ENCODE results near the gene ZDHHC21. TPM values are rescaled to one million over a fixed set of nuclear protein-coding genes. Genes with fewer than 3 reads are reported as not detected.

The ZDHHC21 gene
- total and polyA plus RNA-seq, 8 donors, result 2.8 to 7.2 (median 3.8) TPM

GRCh38 chr9:14713187-14713767 lies 20.0 kb upstream of the ZDHHC21 start:
- DNase-seq (no peak), ATAC-seq (no peak), FAIRE-seq (no peak)
- TF ChIP-seq CTCF (IDR thresholded peaks at IDR 0.05), result no peak
- intact Hi-C loops (cut with DNase I), result no loop called here
- H3K27ac ChIP-seq, result no peak overlapping the region
- H3K9me3 ChIP-seq, result no peaks in the 10 kb centered on the region
- 79 to 87% methylated on average over 3 of the region's 3 CpGs for WGBS, 2 donors
- H3K4me1 ChIP-seq, result no peaks in the 10 kb centered on the region
- no peak overlapping the region for H3K4me3 ChIP-seq
- no peaks in the 10 kb centered on the region for H3K27me3 ChIP-seq
- no peaks in the 10 kb centered on the region for H3K36me3 ChIP-seq

- no peak overlapping the region for H3K27ac ChIP-seq
- no peaks in the 10 kb centered on the region for H3K27me3 ChIP-seq
- intact Hi-C loops (cut with DNase I), result no loop called here
- FAIRE-seq (no peak), ATAC-seq (no peak), DNase-seq (no peak)
- no peaks in the 10 kb centered on the region for H3K9me3 ChIP-seq
- no peaks in the 10 kb centered on the region for H3K4me1 ChIP-seq
- TF ChIP-seq CTCF (IDR thresholded peaks at IDR 0.05), result no peak
- no peaks in the 10 kb centered on the region for H3K36me3 ChIP-seq
- H3K4me3 ChIP-seq, result no peak overlapping the region
These were observed 17.6 kb upstream of the ZDHHC21 start for GRCh38 chr9:14710804-14711203.

- intact Hi-C loops (cut with DNase I), result no loop called here
- H3K27ac ChIP-seq, result no peak overlapping the region
- no peaks in the 10 kb centered on the region for H3K27me3 ChIP-seq
- WGBS, 2 donors, result 90 to 97% methylated on average over 5 of the region's 5 CpGs
- no peaks in the 10 kb centered on the region for H3K36me3 ChIP-seq
- H3K9me3 ChIP-seq, result peaks cover 0 to 4% (median 0%) of the 10 kb centered on the region in 4 donors
- H3K4me3 ChIP-seq, result no peak overlapping the region
- no peak for ATAC-seq
- no peak for FAIRE-seq
- no peak for TF ChIP-seq CTCF (IDR thresholded peaks at IDR 0.05)
- DNase-seq, result no peak
- H3K4me1 ChIP-seq, result no peaks in the 10 kb centered on the region
These were observed 13.4 kb upstream of the ZDHHC21 start for GRCh38 chr9:14706530-14707140.

- ATAC-seq (no peak), DNase-seq (no peak), FAIRE-seq (no peak)
- TF ChIP-seq CTCF (IDR thresholded peaks at IDR 0.05), result no peak
- intact Hi-C loops (cut with DNase I), result no loop called here
- Histone ChIP-seq H3K27ac (no peak overlapping the region), H3K4me1 (no peaks in the 10 kb centered on the region), H3K9me3 (peaks cover 0 to 4% (median 0%) of the 10 kb centered on the region in 4 donors), H3K27me3 (no peaks in the 10 kb centered on the region), H3K4me3 (no peak overlapping the region), H3K36me3 (no peaks in the 10 kb centered on the region)
These were observed 11.8 kb upstream of the ZDHHC21 start for GRCh38 chr9:14705079-14705478.

GRCh38 chr9:14704281-14704680 lies 11.0 kb upstream of the ZDHHC21 start:
- FAIRE-seq (no peak), ATAC-seq (no peak), DNase-seq (no peak)
- Histone ChIP-seq H3K27ac (no peak overlapping the region), H3K27me3 (no peaks in the 10 kb centered on the region), H3K4me3 (no peak overlapping the region), H3K4me1 (no peaks in the 10 kb centered on the region), H3K9me3 (peaks cover 0 to 4% (median 0%) of the 10 kb centered on the region in 4 donors), H3K36me3 (no peaks in the 10 kb centered on the region)
- intact Hi-C loops (cut with DNase I), result no loop called here
- no peak for TF ChIP-seq CTCF (IDR thresholded peaks at IDR 0.05)
- 89 to 96% methylated on average over 3 of the region's 3 CpGs for WGBS, 2 donors
